Neural progenitor cell (in vitro differentiated cells): Measurements from ENCODE around the gene ACSM6.

ENCODE experiments used
- EZH2 ChIP-seq: fragments of 200-600 bp; sonication (generic); IDR thresholded peaks from 2 replicates; pipeline ENCODE4 v1.6.1; 2017; ENCODE audit warnings: antibody characterized with exemption, mild to moderate bottlenecking, moderate library complexity
- TF ChIP-seq, protein P1 (sequence below): fragments of 200-600 bp; sonication (generic); IDR thresholded peaks from 2 replicates; pipeline ENCODE4 v1.5.1; 2017; ENCODE audit warnings: antibody characterized with exemption, mild to moderate bottlenecking

DNA sequence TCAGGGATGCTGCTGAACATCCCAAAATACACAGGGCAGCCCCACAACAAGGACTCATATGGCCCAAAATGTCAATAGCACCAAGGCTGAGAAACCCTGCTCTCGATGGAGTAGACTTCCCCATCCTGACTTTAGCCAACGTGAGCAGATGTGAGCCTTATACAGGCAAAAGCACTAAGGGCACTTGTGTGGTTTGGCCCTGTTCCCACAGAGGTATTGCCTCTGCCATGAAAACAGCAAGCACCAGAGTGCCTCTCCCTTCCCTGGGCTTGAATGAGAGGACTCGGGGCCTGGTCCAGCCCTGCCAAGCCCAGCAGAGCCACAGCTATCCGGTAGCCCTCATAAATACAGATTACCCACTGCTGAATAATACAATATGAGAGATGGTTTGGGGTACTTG is 47.5 kb downstream of the ACSM6 start:
- TF ChIP-seq EZH2 = no peak
- TF ChIP-seq, protein P1, sequence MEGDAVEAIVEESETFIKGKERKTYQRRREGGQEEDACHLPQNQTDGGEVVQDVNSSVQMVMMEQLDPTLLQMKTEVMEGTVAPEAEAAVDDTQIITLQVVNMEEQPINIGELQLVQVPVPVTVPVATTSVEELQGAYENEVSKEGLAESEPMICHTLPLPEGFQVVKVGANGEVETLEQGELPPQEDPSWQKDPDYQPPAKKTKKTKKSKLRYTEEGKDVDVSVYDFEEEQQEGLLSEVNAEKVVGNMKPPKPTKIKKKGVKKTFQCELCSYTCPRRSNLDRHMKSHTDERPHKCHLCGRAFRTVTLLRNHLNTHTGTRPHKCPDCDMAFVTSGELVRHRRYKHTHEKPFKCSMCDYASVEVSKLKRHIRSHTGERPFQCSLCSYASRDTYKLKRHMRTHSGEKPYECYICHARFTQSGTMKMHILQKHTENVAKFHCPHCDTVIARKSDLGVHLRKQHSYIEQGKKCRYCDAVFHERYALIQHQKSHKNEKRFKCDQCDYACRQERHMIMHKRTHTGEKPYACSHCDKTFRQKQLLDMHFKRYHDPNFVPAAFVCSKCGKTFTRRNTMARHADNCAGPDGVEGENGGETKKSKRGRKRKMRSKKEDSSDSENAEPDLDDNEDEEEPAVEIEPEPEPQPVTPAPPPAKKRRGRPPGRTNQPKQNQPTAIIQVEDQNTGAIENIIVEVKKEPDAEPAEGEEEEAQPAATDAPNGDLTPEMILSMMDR = no peak
